ENCODE data around the gene TMBIM6.

TMBIM6 gene

GRCh38 chr12:49792976-49793580 is 51.7 kb downstream of the TMBIM6 start:
- Histone ChIP-seq H3K9ac (ENCODE audit: low read length) (no peak overlapping the region), H4K12ac (ENCODE audit: low read depth, low read length) (no peak overlapping the region), H3K79me1 (ENCODE audit: low read length) (no peaks in the 10 kb centered on the region), H2BK12ac (ENCODE audit: low read length) (peak overlapping the region; percentile 20), H3K27me3 (ENCODE audit: insufficient read depth, low read length) (no peaks in the 10 kb centered on the region), H3K23ac (ENCODE audit: low read length) (no peak overlapping the region), H2BK5ac (ENCODE audit: low read depth, low read length, poor library complexity) (no peak overlapping the region), H3K4me3 (ENCODE audit: low read depth, low read length) (no peak overlapping the region), H4K91ac (ENCODE audit: low read depth, low read length) (no peak overlapping the region), H3K18ac (ENCODE audit: low read length) (no peak overlapping the region), H2AFZ (ENCODE audit: insufficient read depth, low read length, poor library complexity) (no peak overlapping the region), H3K79me2 (ENCODE audit: control insufficient read depth, insufficient read depth, low read length, poor library complexity) (no peaks in the 10 kb centered on the region), H4K8ac (ENCODE audit: low read depth, low read length) (no peak overlapping the region), H3K27ac (ENCODE audit: low read depth, low read length) (no peak overlapping the region), H2AK5ac (ENCODE audit: low read length) (no peak overlapping the region), H2BK120ac (ENCODE audit: insufficient read depth, low read length, poor library complexity) (no peak overlapping the region), H3K9me3 (ENCODE audit: insufficient read depth, low read depth, low read length) (no peaks in the 10 kb centered on the region), H3K4me1 (ENCODE audit: control insufficient read depth in 1 of 2, insufficient read depth in 2 of 2, low read length in 2 of 2) (no peaks in the 10 kb centered on the region), H3K4ac (ENCODE audit: low read depth, low read length) (no peak overlapping the region), H3K14ac (ENCODE audit: low read length) (no peak overlapping the region), H3K4me2 (ENCODE audit: low read length) (no peak overlapping the region), H3K36me3 (ENCODE audit: control insufficient read depth in 1 of 2, insufficient read depth in 2 of 2, low read length in 2 of 2) (peaks cover 54 to 59% of the 10 kb centered on the region in 2 experiments)
- DNase-seq: no peak
- no CpG with 5 or more reads among the region's 11 CpGs for WGBS (ENCODE audit: extremely low coverage, insufficient coverage, insufficient read length)

GRCh38 chr12:49793620-49794019 is 52.3 kb downstream of the TMBIM6 start:
- H4K91ac ChIP-seq (ENCODE audit: low read depth, low read length): no peak overlapping the region
- H3K79me2 ChIP-seq (ENCODE audit: control insufficient read depth, insufficient read depth, low read length, poor library complexity): no peaks in the 10 kb centered on the region
- H2AK5ac ChIP-seq (ENCODE audit: low read length): no peak overlapping the region
- H3K4me2 ChIP-seq (ENCODE audit: low read length): no peak overlapping the region
- no peaks in the 10 kb centered on the region for H3K4me1 ChIP-seq (ENCODE audit: control insufficient read depth in 1 of 2, insufficient read depth in 2 of 2, low read length in 2 of 2)
- whole genome bisulfite sequencing (ENCODE audit: extremely low coverage, insufficient coverage, insufficient read length): no CpG with 5 or more reads among the region's 9 CpGs
- no peak overlapping the region for H3K4ac ChIP-seq (ENCODE audit: low read depth, low read length)
- no peak for DNase-seq
- no peak overlapping the region for H3K9ac ChIP-seq (ENCODE audit: low read length)
- no peaks in the 10 kb centered on the region for H3K79me1 ChIP-seq (ENCODE audit: low read length)
- no peak overlapping the region for H3K18ac ChIP-seq (ENCODE audit: low read length)
- H3K9me3 ChIP-seq (ENCODE audit: insufficient read depth, low read depth, low read length): no peaks in the 10 kb centered on the region
- H2AFZ ChIP-seq (ENCODE audit: insufficient read depth, low read length, poor library complexity): no peak overlapping the region
- H3K23ac ChIP-seq (ENCODE audit: low read length): no peak overlapping the region
- H3K27me3 ChIP-seq (ENCODE audit: insufficient read depth, low read length): no peaks in the 10 kb centered on the region
- H2BK5ac ChIP-seq (ENCODE audit: low read depth, low read length, poor library complexity): no peak overlapping the region
- no peak overlapping the region for H3K27ac ChIP-seq (ENCODE audit: low read depth, low read length)
- H4K8ac ChIP-seq (ENCODE audit: low read depth, low read length): no peak overlapping the region
- no peak overlapping the region for H2BK12ac ChIP-seq (ENCODE audit: low read length)
- H3K4me3 ChIP-seq (ENCODE audit: low read depth, low read length): no peak overlapping the region
- peaks cover 59 to 63% of the 10 kb centered on the region in 2 experiments for H3K36me3 ChIP-seq (ENCODE audit: control insufficient read depth in 1 of 2, insufficient read depth in 2 of 2, low read length in 2 of 2)
- H3K14ac ChIP-seq (ENCODE audit: low read length): no peak overlapping the region
- H4K12ac ChIP-seq (ENCODE audit: low read depth, low read length): no peak overlapping the region
- H2BK120ac ChIP-seq (ENCODE audit: insufficient read depth, low read length, poor library complexity): no peak overlapping the region

- H3K27me3 ChIP-seq (ENCODE audit: insufficient read depth, low read length): no peaks in the 10 kb centered on the region
- H4K91ac ChIP-seq (ENCODE audit: low read depth, low read length): no peak overlapping the region
- no peak overlapping the region for H3K23ac ChIP-seq (ENCODE audit: low read length)
- no peak overlapping the region for H4K12ac ChIP-seq (ENCODE audit: low read depth, low read length)
- no peak overlapping the region for H2AK5ac ChIP-seq (ENCODE audit: low read length)
- no peak overlapping the region for H3K18ac ChIP-seq (ENCODE audit: low read length)
- no peak overlapping the region for H3K4me3 ChIP-seq (ENCODE audit: low read depth, low read length)
- no peaks in the 10 kb centered on the region for H3K79me2 ChIP-seq (ENCODE audit: control insufficient read depth, insufficient read depth, low read length, poor library complexity)
- no peak overlapping the region for H4K8ac ChIP-seq (ENCODE audit: low read depth, low read length)
- no peaks in the 10 kb centered on the region for H3K79me1 ChIP-seq (ENCODE audit: low read length)
- no peak overlapping the region for H2AFZ ChIP-seq (ENCODE audit: insufficient read depth, low read length, poor library complexity)
- H3K36me3 ChIP-seq (ENCODE audit: control insufficient read depth in 1 of 2, insufficient read depth in 2 of 2, low read length in 2 of 2): peaks cover 60 to 65% of the 10 kb centered on the region in 2 experiments
- H2BK12ac ChIP-seq (ENCODE audit: low read length): no peak overlapping the region
- DNase-seq: no peak
- no peaks in the 10 kb centered on the region for H3K4me1 ChIP-seq (ENCODE audit: control insufficient read depth in 1 of 2, insufficient read depth in 2 of 2, low read length in 2 of 2)
- H3K9ac ChIP-seq (ENCODE audit: low read length): no peak overlapping the region
- H2BK5ac ChIP-seq (ENCODE audit: low read depth, low read length, poor library complexity): no peak overlapping the region
- no peak overlapping the region for H2BK120ac ChIP-seq (ENCODE audit: insufficient read depth, low read length, poor library complexity)
- no peak overlapping the region for H3K4ac ChIP-seq (ENCODE audit: low read depth, low read length)
- H3K4me2 ChIP-seq (ENCODE audit: low read length): no peak overlapping the region
- H3K14ac ChIP-seq (ENCODE audit: low read length): no peak overlapping the region
- no peak overlapping the region for H3K27ac ChIP-seq (ENCODE audit: low read depth, low read length)
- no peaks in the 10 kb centered on the region for H3K9me3 ChIP-seq (ENCODE audit: insufficient read depth, low read depth, low read length)
- no CpG with 5 or more reads among the region's 5 CpGs for WGBS (ENCODE audit: extremely low coverage, insufficient coverage, insufficient read length)
These were observed 52.7 kb downstream of the TMBIM6 start for GRCh38 chr12:49794021-49794420.

- H2AK5ac ChIP-seq (ENCODE audit: low read length): no peak overlapping the region
- H3K4me2 ChIP-seq (ENCODE audit: low read length): no peak overlapping the region
- no CpG with 5 or more reads among the region's 32 CpGs for whole genome bisulfite sequencing (ENCODE audit: extremely low coverage, insufficient coverage, insufficient read length)
- no peak overlapping the region for H3K9ac ChIP-seq (ENCODE audit: low read length)
- H3K14ac ChIP-seq (ENCODE audit: low read length): no peak overlapping the region
- no peak overlapping the region for H3K23ac ChIP-seq (ENCODE audit: low read length)
- H3K9me3 ChIP-seq (ENCODE audit: insufficient read depth, low read depth, low read length): no peaks in the 10 kb centered on the region
- no peak overlapping the region for H3K27ac ChIP-seq (ENCODE audit: low read depth, low read length)
- no peak overlapping the region for H4K8ac ChIP-seq (ENCODE audit: low read depth, low read length)
- no peaks in the 10 kb centered on the region for H3K79me1 ChIP-seq (ENCODE audit: low read length)
- peaks cover 65 to 70% of the 10 kb centered on the region in 2 experiments for H3K36me3 ChIP-seq (ENCODE audit: control insufficient read depth in 1 of 2, insufficient read depth in 2 of 2, low read length in 2 of 2)
- H3K18ac ChIP-seq (ENCODE audit: low read length): no peak overlapping the region
- H2BK5ac ChIP-seq (ENCODE audit: low read depth, low read length, poor library complexity): no peak overlapping the region
- no peak overlapping the region for H4K91ac ChIP-seq (ENCODE audit: low read depth, low read length)
- H3K4me1 ChIP-seq (ENCODE audit: control insufficient read depth in 1 of 2, insufficient read depth in 2 of 2, low read length in 2 of 2): no peaks in the 10 kb centered on the region
- H3K79me2 ChIP-seq (ENCODE audit: control insufficient read depth, insufficient read depth, low read length, poor library complexity): no peaks in the 10 kb centered on the region
- H4K12ac ChIP-seq (ENCODE audit: low read depth, low read length): no peak overlapping the region
- no peak overlapping the region for H3K4me3 ChIP-seq (ENCODE audit: low read depth, low read length)
- no peak overlapping the region for H3K4ac ChIP-seq (ENCODE audit: low read depth, low read length)
- no peak overlapping the region for H2BK120ac ChIP-seq (ENCODE audit: insufficient read depth, low read length, poor library complexity)
- no peak overlapping the region for H2AFZ ChIP-seq (ENCODE audit: insufficient read depth, low read length, poor library complexity)
- no peak overlapping the region for H2BK12ac ChIP-seq (ENCODE audit: low read length)
- H3K27me3 ChIP-seq (ENCODE audit: insufficient read depth, low read length): no peaks in the 10 kb centered on the region
- no peak for DNase-seq
These were observed 53.7 kb downstream of the TMBIM6 start for GRCh38 chr12:49794811-49795653.

Measured in trophoblast cell (in vitro differentiated cells and primary cell).